Measurements from ENCODE around the gene CDK14. TPM values are rescaled to one million over a fixed set of nuclear protein-coding genes. Genes with fewer than 3 reads are reported as not detected.

The CDK14 gene
- total and polyA plus RNA-seq, 2 donors (not counting 1 experiment from before 2014, with no cell fraction given): 23.6 to 41.1 TPM

GRCh38 chr7:91088691-91089090 lies 492.6 kb downstream of the CDK14 start:
- Histone ChIP-seq H3K79me2 (ENCODE audit: control insufficient read depth, insufficient read depth, low read length) (no peaks in the 10 kb centered on the region), H3K4me1 (ENCODE audit: control insufficient read depth, extremely low read depth, insufficient read depth, low read length) (no peaks in the 10 kb centered on the region), H2AFZ (ENCODE audit: low read length) (no peak overlapping the region), H4K20me1 (ENCODE audit: control insufficient read depth, extremely low read depth, insufficient read depth, low read length) (no peaks in the 10 kb centered on the region), H3K27ac (ENCODE audit: insufficient read depth, low read length) (no peak overlapping the region), H3K4me3 (replicated peaks in 1 of 4; ENCODE audit: control extremely low read depth in 1 of 4, insufficient read depth in 1 of 4, low read depth in 3 of 4, low read length in 4 of 4) (no peak overlapping the region), H3K36me3 (ENCODE audit: control insufficient read depth, insufficient read depth, low read length) (no peaks in the 10 kb centered on the region), H3K27me3 (ENCODE audit: control insufficient read depth, insufficient read depth, low read length) (no peaks in the 10 kb centered on the region), H3K9ac (ENCODE audit: insufficient read depth, low read length) (no peak overlapping the region), H3K9me3 (ENCODE audit: control insufficient read depth, insufficient read depth, low read depth, low read length) (no peaks in the 10 kb centered on the region), H3K4me2 (ENCODE audit: extremely low read depth, insufficient read depth, low read length) (no peak overlapping the region)
- no peak for DNase-seq (ENCODE audit: low read depth in 2 of 2)
- TF ChIP-seq CTCF (conservative IDR thresholded peaks at IDR 0.05 in 1 of 2, IDR thresholded peaks at IDR 0.05 in 1 of 2; ENCODE audit: low read depth in 1 of 2, low read length in 2 of 2) (no peak), EZH2 (IDR thresholded peaks at IDR 0.05; ENCODE audit: low read length, missing control alignments) (no peak)

GRCh38 chr7:91089382-91089963 lies 493.4 kb downstream of the CDK14 start:
- no peak overlapping the region for H3K9ac ChIP-seq (ENCODE audit: insufficient read depth, low read length)
- no peaks in the 10 kb centered on the region for H3K27me3 ChIP-seq (ENCODE audit: control insufficient read depth, insufficient read depth, low read length)
- no peaks in the 10 kb centered on the region for H3K36me3 ChIP-seq (ENCODE audit: control insufficient read depth, insufficient read depth, low read length)
- no peaks in the 10 kb centered on the region for H3K79me2 ChIP-seq (ENCODE audit: control insufficient read depth, insufficient read depth, low read length)
- H3K4me1 ChIP-seq (ENCODE audit: control insufficient read depth, extremely low read depth, insufficient read depth, low read length): no peaks in the 10 kb centered on the region
- TF ChIP-seq EZH2 (IDR thresholded peaks at IDR 0.05; ENCODE audit: low read length, missing control alignments): no peak
- peak; percentile 66 to 72 for TF ChIP-seq CTCF (conservative IDR thresholded peaks at IDR 0.05 in 1 of 2, IDR thresholded peaks at IDR 0.05 in 1 of 2; ENCODE audit: low read depth in 1 of 2, low read length in 2 of 2)
- no peaks in the 10 kb centered on the region for H4K20me1 ChIP-seq (ENCODE audit: control insufficient read depth, extremely low read depth, insufficient read depth, low read length)
- no peak overlapping the region for H2AFZ ChIP-seq (ENCODE audit: low read length)
- peak; percentile 30 to 70 for DNase-seq (ENCODE audit: low read depth in 2 of 2)
- H3K9me3 ChIP-seq (ENCODE audit: control insufficient read depth, insufficient read depth, low read depth, low read length): no peaks in the 10 kb centered on the region
- H3K4me3 ChIP-seq (replicated peaks in 1 of 4; ENCODE audit: control extremely low read depth in 1 of 4, insufficient read depth in 1 of 4, low read depth in 3 of 4, low read length in 4 of 4): peak overlapping the region in 2 of 4 experiments; percentile 29 to 44
- no peak overlapping the region for H3K4me2 ChIP-seq (ENCODE audit: extremely low read depth, insufficient read depth, low read length)
- H3K27ac ChIP-seq (ENCODE audit: insufficient read depth, low read length): no peak overlapping the region

- Histone ChIP-seq H3K36me3 (ENCODE audit: control insufficient read depth, insufficient read depth, low read length) (no peaks in the 10 kb centered on the region), H3K9ac (ENCODE audit: insufficient read depth, low read length) (no peak overlapping the region), H4K20me1 (ENCODE audit: control insufficient read depth, extremely low read depth, insufficient read depth, low read length) (no peaks in the 10 kb centered on the region), H3K4me1 (ENCODE audit: control insufficient read depth, extremely low read depth, insufficient read depth, low read length) (no peaks in the 10 kb centered on the region), H3K79me2 (ENCODE audit: control insufficient read depth, insufficient read depth, low read length) (no peaks in the 10 kb centered on the region), H2AFZ (ENCODE audit: low read length) (no peak overlapping the region), H3K4me2 (ENCODE audit: extremely low read depth, insufficient read depth, low read length) (no peak overlapping the region), H3K9me3 (ENCODE audit: control insufficient read depth, insufficient read depth, low read depth, low read length) (no peaks in the 10 kb centered on the region), H3K4me3 (replicated peaks in 1 of 4; ENCODE audit: control extremely low read depth in 1 of 4, insufficient read depth in 1 of 4, low read depth in 3 of 4, low read length in 4 of 4) (no peak overlapping the region), H3K27me3 (ENCODE audit: control insufficient read depth, insufficient read depth, low read length) (no peaks in the 10 kb centered on the region), H3K27ac (ENCODE audit: insufficient read depth, low read length) (no peak overlapping the region)
- no peak for DNase-seq (ENCODE audit: low read depth in 2 of 2)
- TF ChIP-seq EZH2 (IDR thresholded peaks at IDR 0.05; ENCODE audit: low read length, missing control alignments): no peak
- TF ChIP-seq CTCF (conservative IDR thresholded peaks at IDR 0.05 in 1 of 2, IDR thresholded peaks at IDR 0.05 in 1 of 2; ENCODE audit: low read depth in 1 of 2, low read length in 2 of 2): no peak
Observed at GRCh38 chr7:91090684-91091083, 494.6 kb downstream of the CDK14 start.

Measured in fibroblast of lung (primary cell).